Gastroesophageal sphincter (tissue), 3 donors: Measurements from ENCODE around the gene ADORA2A.

Source experiments
- CTCF ChIP-seq, 4 experiments: fragments of 200-600 bp in 2 of 4; fragments of 450-650 bp in 2 of 4; sonication (generic) in 1 of 4; IDR thresholded peaks; one replicate each; pipeline ENCODE4 v1.5.1; 2017 to 2019; ENCODE audit warnings: antibody characterized with exemption in 4 of 4, mild to moderate bottlenecking in 2 of 4, moderate library complexity in 2 of 4
- EP300 ChIP-seq: sonication (generic); formaldehyde crosslinking; IDR thresholded peaks from one replicate; pipeline ENCODE4 v1.6.1; 2017; ENCODE audit warnings: antibody characterized with exemption, mild to moderate bottlenecking
- POLR2AphosphoS5 ChIP-seq: sonication (generic); formaldehyde crosslinking; IDR thresholded peaks from one replicate; pipeline ENCODE4 v1.6.1; 2017; ENCODE audit warnings: antibody characterized with exemption

- TF ChIP-seq CTCF (IDR thresholded peaks at IDR 0.05): no peak
- TF ChIP-seq EP300: no peak
- TF ChIP-seq POLR2AphosphoS5: no peak
These were observed 18.8 kb upstream of the ADORA2A start for GRCh38 chr22:24408630-24409029.
